Stimulated activated memory B cell treated with anti-CD40 and anti-IgM and Interleukin-4, amounts not matched to agents 10 μg/mL and 1 μg/mL and 100 μg/mL, for 72 hours (primary cell): ENCODE measurements around the gene NCBP3.
A peak's percentile ranks its signal among the peaks of the same experiment; 100 is the strongest.

Source experiments
- ATAC-seq: fragments of 150-1000 bp; cut with Tn5 transposase; 2 replicates; pipeline ENCODE4 v1.10.0; 2021
- H3K27ac Mint-ChIP-seq: one replicate; pipeline ENCODE4 v1.8.0; 2022; ENCODE audit warnings: mild to moderate bottlenecking, mixed read lengths
- H3K27me3 Mint-ChIP-seq: one replicate; pipeline ENCODE4 v1.8.0; 2022; ENCODE audit warnings: mixed read lengths
- H3K36me3 Mint-ChIP-seq: one replicate; pipeline ENCODE4 v1.8.0; 2022; ENCODE audit warnings: mixed read lengths
- H3K4me1 Mint-ChIP-seq: one replicate; pipeline ENCODE4 v1.8.0; 2022; ENCODE audit warnings: mixed read lengths
- H3K4me3 Mint-ChIP-seq: one replicate; pipeline ENCODE4 v1.8.0; 2022; ENCODE audit warnings: mild to moderate bottlenecking, moderate library complexity, mixed read lengths
- H3K9me3 Mint-ChIP-seq: one replicate; pipeline ENCODE4 v1.8.0; 2022; ENCODE audit warnings: mixed read lengths

NCBP3 gene

DNA sequence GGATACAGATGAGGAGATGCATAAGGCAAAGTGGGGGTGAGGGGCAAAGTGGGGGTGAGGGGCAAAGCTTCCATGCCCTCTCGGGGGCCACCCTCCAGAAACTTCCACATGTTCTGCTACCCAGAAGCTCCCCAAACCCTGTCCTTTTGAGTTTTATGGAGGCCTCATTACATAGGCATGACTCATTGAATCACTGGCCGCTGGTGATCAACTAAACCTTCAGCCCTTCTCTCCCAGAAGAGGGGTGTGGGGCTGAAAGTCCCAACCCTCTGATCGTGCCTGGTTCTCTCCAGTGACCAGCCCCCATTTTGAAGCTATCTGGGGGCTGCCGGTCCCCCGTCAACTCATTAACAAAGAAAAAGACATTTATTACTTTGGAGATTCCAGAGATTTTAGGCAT lies 72.5 kb downstream of the NCBP3 start:
- H3K27me3 Mint-ChIP-seq: no peaks in the 10 kb centered on the region
- no peak for ATAC-seq

DNA sequence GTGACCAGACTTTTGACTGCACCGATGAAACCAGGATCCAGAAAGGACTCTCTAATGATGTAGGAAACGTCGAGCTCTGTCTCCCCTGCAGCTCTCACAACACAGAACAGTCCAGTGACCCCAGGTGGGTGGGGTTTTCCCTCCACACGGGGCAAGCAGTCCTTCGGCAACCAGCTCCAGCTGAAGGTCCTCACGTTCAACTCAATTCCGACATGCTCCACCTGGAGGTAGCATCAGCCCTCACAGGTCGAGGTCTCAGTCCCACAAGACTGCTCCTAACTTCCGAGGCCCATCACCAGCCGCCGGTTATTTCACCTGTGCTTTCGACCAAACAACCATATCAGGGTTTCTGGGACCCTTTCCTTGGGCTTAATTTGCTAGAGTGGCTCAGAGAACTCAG lies 73.3 kb downstream of the NCBP3 start:
- Mint-ChIP-seq H3K36me3 (no peaks in the 10 kb centered on the region), H3K4me1 (peaks cover 28% of the 10 kb centered on the region), H3K9me3 (no peaks in the 10 kb centered on the region), H3K27me3 (no peaks in the 10 kb centered on the region), H3K4me3 (no peak overlapping the region), H3K27ac (peak overlapping the region; percentile 46)
- no peak for ATAC-seq

More for the DNA sequence above, 72.5 kb downstream of the NCBP3 start:
- Mint-ChIP-seq H3K36me3 (no peaks in the 10 kb centered on the region), H3K4me1 (peaks cover 25% of the 10 kb centered on the region), H3K4me3 (no peak overlapping the region), H3K9me3 (no peaks in the 10 kb centered on the region), H3K27ac (peak overlapping the region; percentile 46)

DNA sequence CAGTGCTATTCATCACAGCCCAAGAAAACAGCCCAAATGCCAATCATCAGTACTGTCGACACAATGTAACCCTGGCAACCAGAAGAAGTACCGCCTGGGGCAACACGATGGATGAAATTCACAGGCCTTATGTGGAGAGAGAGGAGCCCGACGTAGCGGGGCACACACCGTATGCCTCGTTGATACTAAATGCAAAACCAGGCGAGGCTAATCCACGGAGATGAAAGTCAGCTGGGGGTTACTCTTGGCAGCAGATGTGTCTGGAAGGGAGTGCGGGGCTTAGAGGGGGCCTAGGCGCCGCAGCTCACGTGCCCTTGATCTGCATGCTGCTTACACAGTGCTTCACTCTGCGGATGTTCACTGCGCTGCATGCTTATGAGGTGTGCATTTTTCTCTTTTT lies 74.9 kb downstream of the NCBP3 start:
- no peaks in the 10 kb centered on the region for H3K9me3 Mint-ChIP-seq
- no peaks in the 10 kb centered on the region for H3K36me3 Mint-ChIP-seq
- H3K4me3 Mint-ChIP-seq: no peak overlapping the region
- H3K27ac Mint-ChIP-seq: peak overlapping the region; percentile 86
- H3K27me3 Mint-ChIP-seq: no peaks in the 10 kb centered on the region
- no peak for ATAC-seq
- H3K4me1 Mint-ChIP-seq: peaks cover 30% of the 10 kb centered on the region

DNA sequence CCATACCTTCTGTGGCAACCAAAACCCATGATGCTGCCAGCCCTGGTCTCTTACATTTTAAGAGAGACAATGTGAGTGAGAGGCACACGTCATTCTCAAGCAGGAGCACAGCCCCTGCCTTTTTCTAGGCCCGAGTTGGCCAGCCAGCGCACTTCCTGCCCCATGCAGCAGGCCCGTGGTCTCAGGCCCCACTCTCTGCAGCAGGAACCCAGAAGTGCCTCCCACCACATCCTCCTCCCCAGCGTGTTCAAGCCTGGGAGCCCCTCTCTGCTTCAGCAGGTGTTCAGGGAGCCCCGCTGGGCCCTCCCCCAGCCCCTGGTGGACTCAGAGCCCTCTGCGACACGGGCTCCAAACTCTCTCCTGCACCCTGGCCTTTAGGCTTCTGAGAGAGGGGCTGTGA lies 75.6 kb downstream of the NCBP3 start:
- Mint-ChIP-seq H3K27ac (peak overlapping the region; percentile 86), H3K36me3 (no peaks in the 10 kb centered on the region), H3K9me3 (no peaks in the 10 kb centered on the region), H3K27me3 (no peaks in the 10 kb centered on the region), H3K4me1 (peaks cover 36% of the 10 kb centered on the region), H3K4me3 (no peak overlapping the region)
- ATAC-seq: peak; percentile 85

DNA sequence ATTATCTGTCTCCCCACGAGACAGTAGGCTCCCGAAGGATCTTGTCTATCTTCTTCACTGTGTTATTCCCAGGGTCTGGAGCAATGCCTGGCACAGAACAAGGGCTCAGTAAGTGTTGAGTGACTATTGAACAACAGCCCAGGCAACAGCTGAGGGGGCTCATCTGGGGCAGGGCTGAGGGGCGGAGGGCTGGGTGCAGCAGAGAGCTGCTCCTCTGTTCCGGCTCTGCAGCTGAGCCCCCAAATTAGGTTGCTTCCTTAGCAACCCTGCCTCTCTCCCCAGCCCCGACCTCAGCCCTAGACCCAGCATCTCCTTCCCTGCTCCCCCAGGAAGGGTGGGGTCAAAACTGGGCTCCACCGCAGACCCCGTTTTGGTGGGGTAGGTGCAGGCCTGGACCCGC lies 77.3 kb downstream of the NCBP3 start:
- Mint-ChIP-seq H3K4me1 (peaks cover 50% of the 10 kb centered on the region), H3K4me3 (no peak overlapping the region), H3K9me3 (no peaks in the 10 kb centered on the region), H3K36me3 (no peaks in the 10 kb centered on the region), H3K27ac (peak overlapping the region; percentile 55), H3K27me3 (no peaks in the 10 kb centered on the region)
- no peak for ATAC-seq

DNA sequence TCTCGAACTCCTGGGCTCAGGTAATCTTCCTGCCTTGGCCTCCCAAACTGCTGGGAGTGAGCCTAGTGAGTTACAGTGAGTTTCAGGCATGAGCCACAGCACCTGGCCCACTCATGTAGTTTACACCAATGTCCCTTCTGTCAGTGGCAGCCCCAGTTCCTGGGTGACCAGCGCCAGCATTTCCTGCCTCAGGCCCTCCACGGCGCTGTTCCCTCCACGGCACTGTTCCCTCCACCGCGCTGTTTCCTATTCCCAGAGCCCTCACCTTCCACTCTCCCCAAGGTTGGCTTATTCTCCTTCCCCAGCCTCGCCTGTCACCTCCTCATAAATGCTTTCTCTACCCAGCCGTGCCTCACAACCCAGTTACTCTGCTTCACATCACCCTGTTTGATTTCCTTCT lies 77.7 kb downstream of the NCBP3 start:
- Mint-ChIP-seq H3K27ac (peak overlapping the region; percentile 55), H3K4me1 (peaks cover 54% of the 10 kb centered on the region), H3K4me3 (no peak overlapping the region), H3K36me3 (no peaks in the 10 kb centered on the region), H3K27me3 (no peaks in the 10 kb centered on the region), H3K9me3 (no peaks in the 10 kb centered on the region)
- ATAC-seq: no peak

DNA sequence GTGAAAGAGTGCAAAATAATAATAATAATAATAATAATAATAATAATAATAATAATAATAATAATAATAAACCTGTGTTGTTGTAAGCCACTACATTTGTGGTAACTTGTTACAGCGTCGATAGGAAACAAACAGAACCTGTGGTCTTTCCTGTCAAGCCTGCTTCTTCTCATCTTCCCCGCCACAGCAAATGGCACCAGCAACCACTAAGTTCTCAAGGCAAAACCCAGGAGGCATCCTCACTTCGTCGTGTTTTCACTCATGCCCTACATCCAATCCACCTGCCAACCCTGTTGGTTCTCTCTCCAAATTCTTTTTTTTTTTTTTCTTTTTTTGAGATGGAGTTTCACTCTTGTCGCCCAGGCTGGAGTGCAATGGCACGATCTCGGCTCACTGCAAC lies 79.3 kb downstream of the NCBP3 start:
- H3K4me3 Mint-ChIP-seq: no peak overlapping the region
- no peak for ATAC-seq
- H3K27ac Mint-ChIP-seq: peak overlapping the region; percentile 85
- no peaks in the 10 kb centered on the region for H3K9me3 Mint-ChIP-seq
- no peaks in the 10 kb centered on the region for H3K36me3 Mint-ChIP-seq
- H3K4me1 Mint-ChIP-seq: peaks cover 45% of the 10 kb centered on the region
- no peaks in the 10 kb centered on the region for H3K27me3 Mint-ChIP-seq

DNA sequence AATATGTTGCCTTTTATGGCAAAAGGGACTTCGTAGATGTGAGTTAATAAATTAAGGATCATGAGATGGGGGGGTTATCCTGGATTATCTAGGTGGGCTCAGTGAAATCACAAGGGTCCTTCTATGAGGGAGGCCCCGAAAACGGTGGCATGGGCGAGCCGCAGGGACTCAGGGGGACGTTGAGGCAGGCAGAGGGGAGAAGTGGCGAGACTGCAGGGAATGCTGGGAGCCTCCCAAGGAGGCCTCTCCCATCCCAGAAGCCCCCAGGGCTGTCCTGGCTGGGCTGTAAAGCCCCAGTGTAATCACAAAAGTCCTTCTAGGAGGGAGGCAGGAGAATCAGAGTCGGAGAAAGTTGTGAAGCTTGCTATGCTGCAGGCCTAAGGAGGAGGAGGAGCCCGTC lies 80.1 kb downstream of the NCBP3 start:
- H3K4me3 Mint-ChIP-seq: peak overlapping the region; percentile 24
- H3K9me3 Mint-ChIP-seq: no peaks in the 10 kb centered on the region
- peak overlapping the region; percentile 85 for H3K27ac Mint-ChIP-seq
- H3K27me3 Mint-ChIP-seq: no peaks in the 10 kb centered on the region
- peaks cover 46% of the 10 kb centered on the region for H3K4me1 Mint-ChIP-seq
- no peaks in the 10 kb centered on the region for H3K36me3 Mint-ChIP-seq
- ATAC-seq: no peak

DNA sequence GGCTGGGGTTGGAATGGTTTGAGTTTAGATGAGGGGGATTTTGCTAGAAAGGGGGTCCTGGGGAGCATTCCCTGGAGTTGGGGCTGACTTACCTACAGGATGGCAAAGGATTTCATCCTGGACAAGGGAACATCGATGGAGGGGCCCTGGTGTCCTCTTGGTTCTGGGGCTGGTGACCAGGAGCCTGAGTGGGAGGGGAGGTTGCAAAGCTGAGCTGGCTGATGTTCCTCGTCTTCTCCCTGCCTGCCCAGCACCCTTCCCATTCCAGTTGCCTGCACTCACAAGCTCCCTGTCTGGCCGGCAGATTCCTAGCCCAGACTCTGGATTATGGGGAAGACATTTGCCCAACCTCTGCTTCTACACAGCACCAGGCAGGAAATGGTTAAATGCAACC lies 82.3 kb downstream of the NCBP3 start:
- peak overlapping the region; percentile 68 for H3K4me3 Mint-ChIP-seq
- H3K36me3 Mint-ChIP-seq: no peaks in the 10 kb centered on the region
- no peak for ATAC-seq
- H3K9me3 Mint-ChIP-seq: peaks cover 6% of the 10 kb centered on the region
- H3K27me3 Mint-ChIP-seq: no peaks in the 10 kb centered on the region
- peaks cover 41% of the 10 kb centered on the region for H3K4me1 Mint-ChIP-seq
- H3K27ac Mint-ChIP-seq: peak overlapping the region; percentile 85

DNA sequence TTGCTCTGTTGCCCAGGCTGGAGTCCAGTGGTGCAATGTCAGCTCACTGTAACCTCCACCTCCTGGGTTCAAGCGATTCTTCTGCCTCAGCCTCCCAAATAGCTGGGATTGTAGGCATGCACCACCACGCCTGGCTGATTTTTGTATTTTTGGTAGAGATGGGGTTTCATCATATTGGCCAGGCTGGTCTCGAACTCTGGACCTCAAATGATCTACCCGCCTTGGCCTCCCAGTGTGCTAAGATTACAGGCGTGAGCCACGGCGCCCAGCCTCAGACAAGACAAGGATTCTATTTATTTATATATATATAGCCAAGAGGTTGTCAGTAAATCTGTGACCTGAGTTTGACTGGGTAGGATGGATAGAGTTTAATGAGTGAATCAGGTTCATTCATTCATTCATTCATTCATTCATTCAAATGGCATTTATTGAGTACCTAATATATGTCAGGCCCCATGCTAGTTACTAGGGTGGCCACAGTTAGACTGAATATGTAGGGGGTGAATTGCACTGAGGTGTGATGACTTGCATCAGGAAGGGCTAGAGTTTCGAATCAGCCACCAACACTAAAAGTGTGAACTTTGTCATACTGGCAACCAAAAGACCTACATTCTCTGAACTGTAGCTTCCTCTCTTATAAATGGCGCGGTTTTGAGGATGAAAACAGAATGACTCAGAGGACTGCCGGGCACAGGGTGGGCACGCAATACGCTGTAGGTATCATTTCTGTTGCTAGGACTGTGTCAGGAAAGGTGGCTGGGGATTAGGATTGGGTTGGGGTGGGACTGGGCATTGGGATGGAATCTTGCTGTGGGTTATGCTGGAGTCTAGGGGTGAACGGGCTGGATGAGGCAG lies 82.9 kb downstream of the NCBP3 start:
- Mint-ChIP-seq H3K4me1 (peaks cover 35% of the 10 kb centered on the region), H3K9me3 (peaks cover 6% of the 10 kb centered on the region), H3K27ac (peak overlapping the region; percentile 85), H3K36me3 (no peaks in the 10 kb centered on the region), H3K4me3 (peak overlapping the region; percentile 68), H3K27me3 (no peaks in the 10 kb centered on the region)
- ATAC-seq: peak; percentile 78

DNA sequence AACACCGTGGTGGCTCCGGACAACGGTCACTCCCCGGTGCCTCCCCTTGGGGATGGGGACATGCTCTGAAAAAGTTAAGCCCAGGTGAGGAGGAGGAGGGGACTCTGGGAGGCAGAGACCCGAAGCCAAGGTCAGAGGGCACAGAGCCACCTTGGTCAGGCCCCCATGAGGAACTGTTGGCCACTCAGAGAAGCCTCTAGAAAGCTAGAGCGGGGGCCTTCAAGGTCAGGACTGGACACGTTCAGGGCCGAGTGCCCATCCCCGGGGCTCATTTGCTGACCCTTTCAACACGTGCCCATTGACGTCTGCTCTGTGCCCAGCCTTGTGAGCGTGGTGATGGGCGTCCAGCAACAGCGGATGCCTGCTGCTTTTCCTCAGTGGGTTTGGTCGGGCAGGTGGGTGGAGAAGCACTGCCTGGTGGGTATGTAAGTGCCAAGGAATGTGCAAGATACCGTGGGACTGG lies 84.1 kb downstream of the NCBP3 start:
- H3K4me1 Mint-ChIP-seq: peaks cover 35% of the 10 kb centered on the region
- peaks cover 6% of the 10 kb centered on the region for H3K9me3 Mint-ChIP-seq
- no peaks in the 10 kb centered on the region for H3K36me3 Mint-ChIP-seq
- H3K4me3 Mint-ChIP-seq: no peak overlapping the region
- H3K27ac Mint-ChIP-seq: peak overlapping the region; percentile 85
- no peaks in the 10 kb centered on the region for H3K27me3 Mint-ChIP-seq
- ATAC-seq: no peak

DNA sequence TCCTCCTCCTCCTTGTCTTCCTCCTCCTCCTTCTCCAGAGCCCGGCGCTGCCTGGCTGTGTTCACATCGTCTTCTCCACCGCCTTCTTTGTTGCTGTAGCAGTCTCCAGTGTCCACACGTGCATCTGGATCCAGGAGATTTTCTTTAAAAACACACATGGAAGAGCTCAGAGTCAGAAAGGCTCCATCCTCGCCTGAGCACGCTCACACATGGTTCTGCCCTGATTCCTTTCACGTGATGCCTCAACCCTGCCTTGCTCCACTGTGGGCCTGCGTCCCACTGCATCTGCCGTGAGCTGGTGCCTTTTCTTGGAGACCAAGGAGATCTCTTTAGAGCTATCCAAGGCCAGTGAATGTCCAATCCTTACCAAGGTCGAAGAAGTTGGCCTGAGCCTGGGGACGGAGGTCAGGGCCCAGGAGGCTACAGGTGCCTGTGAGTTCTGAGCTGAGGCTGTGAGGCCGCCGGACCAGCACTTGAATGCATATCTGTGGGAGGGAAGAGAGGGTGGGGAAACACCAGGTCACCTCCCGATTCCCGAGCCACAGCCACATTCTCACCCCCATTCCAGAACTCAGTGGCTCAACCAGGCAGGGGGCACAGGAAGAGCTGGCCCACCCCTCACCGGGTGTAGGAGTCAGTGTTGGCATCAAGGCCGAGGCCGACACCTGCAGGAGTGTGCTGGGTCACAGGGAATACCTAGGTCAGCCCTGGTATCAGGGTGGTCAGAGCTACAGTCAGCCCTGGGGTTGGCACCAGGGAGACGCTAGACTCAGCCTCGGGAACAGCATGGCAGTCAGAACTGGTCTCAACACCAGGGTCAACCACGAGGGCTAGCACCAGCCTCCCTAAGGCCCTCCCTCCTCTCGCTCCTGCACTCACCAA lies 84.8 kb downstream of the NCBP3 start:
- Mint-ChIP-seq H3K4me3 (no peak overlapping the region), H3K27ac (peak overlapping the region; percentile 75), H3K27me3 (no peaks in the 10 kb centered on the region), H3K36me3 (no peaks in the 10 kb centered on the region), H3K4me1 (peaks cover 35% of the 10 kb centered on the region), H3K9me3 (peaks cover 6% of the 10 kb centered on the region)
- ATAC-seq: no peak

DNA sequence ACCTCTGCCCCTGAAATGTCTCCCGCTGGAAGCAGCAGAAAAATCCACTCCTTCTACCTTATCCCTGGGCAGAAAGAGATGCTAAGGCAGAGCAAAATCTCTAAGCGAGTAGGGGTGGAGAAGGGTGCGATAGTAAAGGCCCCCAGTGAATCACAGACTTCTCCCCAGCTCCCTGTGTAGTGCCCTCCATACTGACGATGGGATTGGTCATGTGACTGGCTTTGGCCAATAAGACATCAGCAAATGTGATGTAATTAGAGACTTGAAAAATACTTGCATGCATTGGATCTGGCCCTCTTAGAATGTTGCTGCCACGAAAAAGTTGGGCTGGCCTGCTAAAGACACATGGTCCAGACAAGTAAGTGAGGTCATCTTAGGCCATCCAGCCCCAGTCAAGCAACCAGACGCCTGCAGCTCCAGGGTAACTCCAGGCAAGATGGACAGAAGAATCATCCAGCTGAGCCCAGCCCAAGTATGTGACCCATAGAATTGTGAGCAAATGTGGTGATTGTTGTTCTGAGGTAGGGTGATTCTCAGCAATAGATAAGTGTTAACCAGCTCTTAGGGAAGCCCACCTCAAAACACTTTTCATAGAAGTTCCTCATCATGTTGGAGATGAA lies 86.3 kb downstream of the NCBP3 start:
- Mint-ChIP-seq H3K4me3 (no peak overlapping the region), H3K27me3 (no peaks in the 10 kb centered on the region), H3K9me3 (peaks cover 6% of the 10 kb centered on the region), H3K27ac (no peak overlapping the region), H3K36me3 (no peaks in the 10 kb centered on the region), H3K4me1 (peaks cover 29% of the 10 kb centered on the region)
- no peak for ATAC-seq

DNA sequence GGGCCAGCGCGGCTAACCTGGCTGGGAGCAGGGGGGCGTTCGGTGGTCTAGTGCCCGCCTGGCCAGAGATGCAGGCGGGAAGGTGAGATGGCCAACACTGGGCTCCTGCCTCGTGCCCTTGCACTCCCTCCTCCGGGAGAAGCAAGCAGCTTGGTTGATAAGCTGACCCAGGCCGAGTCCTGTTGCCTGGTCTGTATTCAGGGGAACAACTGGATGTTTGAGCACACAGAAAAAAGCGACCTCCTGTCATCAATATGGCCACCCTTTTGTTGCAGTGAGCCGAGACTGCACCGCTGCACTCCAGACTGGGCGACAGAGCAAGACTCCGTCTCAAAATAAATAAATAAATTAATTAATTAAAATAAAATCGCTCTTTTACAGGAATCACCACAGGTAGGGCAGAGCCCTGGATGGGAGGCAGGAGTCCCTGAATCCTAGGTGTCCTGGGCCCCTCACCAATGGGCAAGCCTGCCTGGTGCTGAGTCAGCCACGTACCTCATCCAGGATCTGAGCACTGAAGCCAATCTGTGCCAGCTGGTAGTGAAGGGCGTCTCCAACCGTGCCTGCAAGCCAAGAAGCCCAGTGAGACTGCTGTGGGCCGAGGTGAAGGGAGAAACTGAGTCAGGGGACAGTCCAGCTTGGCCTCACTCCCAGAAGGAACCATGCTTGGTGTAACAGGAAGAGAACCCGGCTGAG lies 90.6 kb downstream of the NCBP3 start:
- Mint-ChIP-seq H3K36me3 (no peaks in the 10 kb centered on the region), H3K27me3 (no peaks in the 10 kb centered on the region), H3K4me3 (peak overlapping the region; percentile 76), H3K9me3 (peaks cover 6% of the 10 kb centered on the region), H3K4me1 (peaks cover 20% of the 10 kb centered on the region), H3K27ac (peak overlapping the region; percentile 85)
- no peak for ATAC-seq
